ENCODE data around the gene ZNF318.

ZNF318 gene

GRCh38 chr6:43292763-43293318 is 76.6 kb downstream of the ZNF318 start:
- ChIA-PET POLR2A (no interaction called here), CTCF (interaction anchor here (0.6 to 1.2 kb wide), 2 partner anchors 64 to 187 kb away, joined by 3 to 5 read pairs; partner anchors contain the start of gene DNPH1)
- TF ChIP-seq SUZ12 (IDR thresholded peaks at IDR 0.05) = no peak
- no peak for TF ChIP-seq FOXK2 (IDR thresholded peaks at IDR 0.05)
- no peak for TF ChIP-seq NFRKB (IDR thresholded peaks at IDR 0.05)
- TF ChIP-seq CTBP1 (IDR thresholded peaks at IDR 0.05; ENCODE audit: borderline replicate concordance) = no peak
- TF ChIP-seq BHLHE40 (IDR thresholded peaks at IDR 0.05; ENCODE audit: borderline replicate concordance) = no peak
- TF ChIP-seq ARNT (IDR thresholded peaks at IDR 0.05) = no peak
- TF ChIP-seq ELF4 (IDR thresholded peaks at IDR 0.05) = no peak
- TF ChIP-seq LEF1 (IDR thresholded peaks at IDR 0.05; ENCODE audit: borderline replicate concordance) = no peak
- TF ChIP-seq L3MBTL2 (conservative IDR thresholded peaks at IDR 0.05) = no peak
- no peak for TF ChIP-seq SP1 (IDR thresholded peaks at IDR 0.05)
- no peak for TF ChIP-seq FOXM1 (IDR thresholded peaks at IDR 0.05; ENCODE audit: borderline replicate concordance)
- TF ChIP-seq HDGF (IDR thresholded peaks at IDR 0.05; ENCODE audit: borderline replicate concordance) = no peak
- TF ChIP-seq, protein P1, sequence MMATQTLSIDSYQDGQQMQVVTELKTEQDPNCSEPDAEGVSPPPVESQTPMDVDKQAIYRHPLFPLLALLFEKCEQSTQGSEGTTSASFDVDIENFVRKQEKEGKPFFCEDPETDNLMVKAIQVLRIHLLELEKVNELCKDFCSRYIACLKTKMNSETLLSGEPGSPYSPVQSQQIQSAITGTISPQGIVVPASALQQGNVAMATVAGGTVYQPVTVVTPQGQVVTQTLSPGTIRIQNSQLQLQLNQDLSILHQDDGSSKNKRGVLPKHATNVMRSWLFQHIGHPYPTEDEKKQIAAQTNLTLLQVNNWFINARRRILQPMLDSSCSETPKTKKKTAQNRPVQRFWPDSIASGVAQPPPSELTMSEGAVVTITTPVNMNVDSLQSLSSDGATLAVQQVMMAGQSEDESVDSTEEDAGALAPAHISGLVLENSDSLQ (IDR thresholded peaks at IDR 0.05) = no peak
- no peak for TF ChIP-seq TARDBP (IDR thresholded peaks at IDR 0.05)
- no peak for TF ChIP-seq FOXA1 (IDR thresholded peaks at IDR 0.05)
- no peak for TF ChIP-seq ZNF384 (IDR thresholded peaks at IDR 0.05)
- no peak for DNase-seq (ENCODE audit: extremely low spot score)

GRCh38 chr6:43292341-43292740 is 77.1 kb downstream of the ZNF318 start:
- CTCF ChIA-PET = interaction anchor here (0.6 kb wide), 1 partner anchor 186 kb away, joined by 5 read pairs; no protein-coding TSS in a partner anchor
- no peak for TF ChIP-seq FOXM1 (IDR thresholded peaks at IDR 0.05; ENCODE audit: borderline replicate concordance)
- no peak for TF ChIP-seq TARDBP (IDR thresholded peaks at IDR 0.05)
- TF ChIP-seq BHLHE40 (IDR thresholded peaks at IDR 0.05; ENCODE audit: borderline replicate concordance) = no peak
- TF ChIP-seq NFRKB (IDR thresholded peaks at IDR 0.05) = no peak
- TF ChIP-seq CTBP1 (IDR thresholded peaks at IDR 0.05; ENCODE audit: borderline replicate concordance) = no peak
- no peak for TF ChIP-seq FOXK2 (IDR thresholded peaks at IDR 0.05)
- DNase-seq (ENCODE audit: extremely low spot score) = no peak
- POLR2A ChIA-PET = no interaction called here

DNA sequence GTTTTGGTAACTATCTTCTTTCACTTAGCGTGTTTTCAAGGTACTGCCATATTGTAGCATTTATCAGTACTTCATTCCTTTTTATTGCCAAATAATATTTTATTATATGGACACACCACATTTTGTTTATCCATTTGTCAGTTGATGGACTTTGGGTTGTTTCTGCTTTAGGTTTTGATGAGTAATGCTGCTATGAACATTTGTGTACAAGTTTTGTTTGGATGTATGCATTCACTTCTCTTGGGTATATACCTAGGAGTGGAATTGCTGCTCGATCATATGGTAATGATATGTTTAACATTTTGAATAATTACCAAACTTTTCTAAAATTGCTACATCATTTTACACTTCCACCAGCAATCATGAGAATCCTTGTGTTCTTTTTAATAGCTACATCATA is 77.7 kb downstream of the ZNF318 start:
- ChIA-PET CTCF (no interaction called here), POLR2A (no interaction called here)
- no peak for DNase-seq (ENCODE audit: extremely low spot score)
- no peak for TF ChIP-seq CTBP1 (IDR thresholded peaks at IDR 0.05; ENCODE audit: borderline replicate concordance)
- TF ChIP-seq ELF4 (IDR thresholded peaks at IDR 0.05) = no peak
- no peak for TF ChIP-seq FOXA1 (IDR thresholded peaks at IDR 0.05)
- no peak for TF ChIP-seq L3MBTL2 (conservative IDR thresholded peaks at IDR 0.05)
- TF ChIP-seq ARNT (IDR thresholded peaks at IDR 0.05) = no peak
- TF ChIP-seq HDGF (IDR thresholded peaks at IDR 0.05; ENCODE audit: borderline replicate concordance) = no peak
- TF ChIP-seq, protein P1 (IDR thresholded peaks at IDR 0.05) = no peak
- TF ChIP-seq FOXK2 (IDR thresholded peaks at IDR 0.05) = no peak
- TF ChIP-seq TARDBP (IDR thresholded peaks at IDR 0.05) = no peak
- TF ChIP-seq LEF1 (IDR thresholded peaks at IDR 0.05; ENCODE audit: borderline replicate concordance) = no peak
- TF ChIP-seq FOXM1 (IDR thresholded peaks at IDR 0.05; ENCODE audit: borderline replicate concordance) = no peak
- no peak for TF ChIP-seq SP1 (IDR thresholded peaks at IDR 0.05)
- TF ChIP-seq BHLHE40 (IDR thresholded peaks at IDR 0.05; ENCODE audit: borderline replicate concordance) = no peak
- no peak for TF ChIP-seq ZNF384 (IDR thresholded peaks at IDR 0.05)

- ChIA-PET CTCF (no interaction called here), POLR2A (no interaction called here)
- DNase-seq (ENCODE audit: extremely low spot score) = no peak
- TF ChIP-seq ELF4 (IDR thresholded peaks at IDR 0.05) = no peak
- TF ChIP-seq CTBP1 (IDR thresholded peaks at IDR 0.05; ENCODE audit: borderline replicate concordance) = no peak
- TF ChIP-seq HDGF (IDR thresholded peaks at IDR 0.05; ENCODE audit: borderline replicate concordance) = no peak
- no peak for TF ChIP-seq FOXM1 (IDR thresholded peaks at IDR 0.05; ENCODE audit: borderline replicate concordance)
- TF ChIP-seq ARNT (IDR thresholded peaks at IDR 0.05) = no peak
- no peak for TF ChIP-seq SUZ12 (IDR thresholded peaks at IDR 0.05)
- no peak for TF ChIP-seq LEF1 (IDR thresholded peaks at IDR 0.05; ENCODE audit: borderline replicate concordance)
- no peak for TF ChIP-seq L3MBTL2 (conservative IDR thresholded peaks at IDR 0.05)
- TF ChIP-seq, protein P1 (IDR thresholded peaks at IDR 0.05) = no peak
- TF ChIP-seq SP1 (IDR thresholded peaks at IDR 0.05) = no peak
- no peak for TF ChIP-seq BHLHE40 (IDR thresholded peaks at IDR 0.05; ENCODE audit: borderline replicate concordance)
- TF ChIP-seq ZNF384 (IDR thresholded peaks at IDR 0.05) = no peak
- no peak for TF ChIP-seq FOXK2 (IDR thresholded peaks at IDR 0.05)
- no peak for TF ChIP-seq TARDBP (IDR thresholded peaks at IDR 0.05)
- TF ChIP-seq NFRKB (IDR thresholded peaks at IDR 0.05) = no peak
- no peak for TF ChIP-seq FOXA1 (IDR thresholded peaks at IDR 0.05)
Observed at GRCh38 chr6:43290905-43291355, 78.5 kb downstream of the ZNF318 start.

GRCh38 chr6:43290339-43290904 is 79.0 kb downstream of the ZNF318 start:
- CTCF ChIA-PET = no interaction called here

More at GRCh38 chr6:43290339-43290904, 79.0 kb downstream of the ZNF318 start:
- no peak for DNase-seq (ENCODE audit: extremely low spot score)
- POLR2A ChIA-PET = no interaction called here
- TF ChIP-seq NFRKB (IDR thresholded peaks at IDR 0.05) = no peak
- no peak for TF ChIP-seq SP1 (IDR thresholded peaks at IDR 0.05)

All from HEK293T (cell line).